AG09319 (cell line): ENCODE data around the gene PRKD1.
"Not testable (repeated sequence)": the region's sequence is repeated elsewhere in the genome, so short reads cannot be mapped to it uniquely, and the experiment has no call there.

Experiments used
- DNase-seq: peaks from one replicate; pipeline ENCODE4 v3.0.0-alpha.2; 2010; ENCODE audit warnings: low read depth; ENCODE audit errors: extremely low read depth
- CTCF ChIP-seq: IDR thresholded peaks from 2 replicates; pipeline ENCODE4 v1.5.1; 2011; ENCODE audit warnings: low read depth, mild to moderate bottlenecking, inconsistent platforms, low read length, moderate library complexity

PRKD1 gene

DNA sequence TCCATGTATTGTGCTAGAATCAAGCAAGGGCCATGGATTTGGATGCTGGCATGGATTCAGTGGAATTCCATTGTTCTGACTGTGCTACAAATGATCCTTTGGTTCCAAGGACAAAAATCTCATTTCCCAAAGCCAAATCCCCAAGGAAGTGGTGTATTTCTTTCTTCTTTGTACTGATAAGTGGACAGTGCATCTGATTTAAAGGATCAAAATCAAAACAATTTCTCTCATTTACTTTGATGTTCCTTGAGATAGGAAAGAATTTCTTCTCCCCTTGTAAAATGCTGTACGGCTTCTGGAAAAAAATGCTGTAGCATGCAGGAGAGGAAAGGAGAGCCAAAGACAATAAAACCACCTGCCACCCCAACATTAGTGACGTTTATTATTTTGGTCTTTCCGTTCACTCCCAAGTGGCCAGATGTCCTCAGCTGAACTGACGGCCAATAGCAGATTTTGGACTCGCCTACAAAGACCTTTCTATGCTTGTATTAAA is 185.7 kb downstream of the PRKD1 start:
- TF ChIP-seq CTCF, result no peak
- DNase-seq, result no peak

GRCh38 chr14:29740491-29740890 is 187.2 kb downstream of the PRKD1 start:
- DNase-seq, result no peak
- TF ChIP-seq CTCF, result no peak

- no peak for DNase-seq
- no peak for TF ChIP-seq CTCF
These were observed 188.7 kb downstream of the PRKD1 start for GRCh38 chr14:29738950-29739349.

GRCh38 chr14:29738056-29738455 is 189.6 kb downstream of the PRKD1 start:
- no peak for DNase-seq
- TF ChIP-seq CTCF, result no peak

DNA sequence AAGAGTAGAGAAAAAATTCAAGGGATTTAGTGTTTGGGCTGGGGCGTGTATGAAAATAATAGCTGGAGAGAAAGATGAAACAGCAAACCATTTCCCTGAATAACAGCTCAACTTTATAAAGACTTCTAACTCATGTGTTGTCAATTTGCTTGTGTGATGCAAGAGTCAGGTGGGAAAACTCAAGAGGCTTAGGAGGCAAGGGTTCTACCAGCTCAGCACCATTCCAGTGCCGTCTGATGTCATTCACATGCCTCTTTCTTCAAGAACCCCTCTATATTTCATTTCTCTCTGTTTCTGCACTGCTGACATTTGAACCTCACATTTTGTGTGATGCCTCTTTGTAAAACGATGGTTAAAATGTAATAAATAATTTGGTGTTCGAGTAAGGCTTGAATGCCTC is 192.2 kb downstream of the PRKD1 start:
- TF ChIP-seq CTCF, result no peak
- DNase-seq, result no peak

DNA sequence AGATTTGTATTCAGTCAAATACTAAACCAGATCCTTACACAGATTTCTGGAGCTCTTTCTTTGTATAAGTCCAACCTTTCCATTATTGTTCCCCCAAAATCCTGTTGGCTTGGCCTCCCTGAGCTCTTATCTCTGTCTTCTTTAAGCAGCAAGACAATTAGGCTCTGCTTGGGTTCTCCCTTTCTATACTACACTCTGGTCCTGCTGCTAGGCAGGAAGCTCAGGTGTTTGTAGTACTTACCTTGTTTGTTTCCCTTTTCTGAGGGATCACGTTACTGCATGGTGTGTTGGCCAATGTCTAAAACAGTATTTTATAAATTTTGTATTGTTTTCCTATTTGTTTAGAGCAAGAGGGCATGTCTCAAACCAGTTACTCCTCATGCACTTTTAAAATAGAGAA is 192.9 kb downstream of the PRKD1 start:
- no peak for DNase-seq
- no peak for TF ChIP-seq CTCF

DNA sequence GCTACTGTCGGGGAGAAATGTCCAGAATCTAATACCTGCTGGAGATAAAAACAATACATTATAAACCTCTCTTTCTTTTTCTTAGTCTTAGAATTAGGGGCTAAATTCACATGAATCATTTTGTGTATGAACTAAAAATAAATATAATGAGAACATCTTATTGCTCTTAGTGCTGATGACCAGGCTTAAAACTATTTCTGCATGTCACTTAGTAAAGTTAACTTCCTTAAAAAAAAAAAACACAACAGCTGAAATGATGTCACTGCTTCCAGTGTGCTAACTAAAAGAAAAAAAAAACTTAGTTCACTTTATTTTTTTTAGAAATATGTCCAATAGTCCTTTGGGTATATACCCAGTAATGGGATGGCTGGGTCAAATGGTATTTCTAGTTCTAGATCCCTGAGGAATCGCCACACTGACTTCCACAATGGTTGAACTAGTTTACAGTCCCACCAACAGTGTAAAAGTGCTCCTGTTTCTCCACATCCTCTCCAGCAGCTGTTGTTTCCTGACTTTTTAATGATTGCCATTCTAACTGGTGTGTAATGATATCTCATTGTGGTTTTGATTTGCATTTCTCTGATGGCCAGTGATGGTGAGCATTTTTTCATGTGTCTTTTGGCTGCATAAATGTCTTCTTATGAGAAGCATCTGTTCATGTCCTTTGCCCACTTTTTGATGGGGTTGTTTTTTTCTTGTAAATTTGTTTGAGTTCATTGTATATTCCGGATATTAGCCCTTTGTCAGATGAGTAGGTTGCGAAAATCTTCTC is 200.9 kb downstream of the PRKD1 start:
- not testable (repeated sequence) for DNase-seq

DNA sequence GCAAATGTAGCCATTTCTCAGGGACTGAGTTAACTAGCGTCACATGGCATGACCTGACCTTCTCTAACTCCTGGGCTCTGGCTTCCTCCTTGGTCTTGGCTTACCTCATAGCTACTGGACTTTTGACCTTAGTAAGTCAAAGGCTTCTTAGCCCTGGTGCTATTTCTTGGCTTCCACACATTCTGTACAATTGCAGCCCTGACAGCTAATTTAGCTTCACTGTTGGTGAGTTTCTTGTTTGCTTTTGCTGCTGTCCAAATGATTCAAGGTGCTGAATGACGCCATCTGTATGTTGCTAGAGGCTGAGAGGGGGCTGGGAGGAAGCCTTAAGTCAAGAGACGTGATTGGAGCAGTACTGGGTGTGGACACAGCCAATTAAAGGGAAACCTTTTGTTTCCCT is 202.7 kb downstream of the PRKD1 start:
- no peak for TF ChIP-seq CTCF
- DNase-seq, result no peak
